GM21367 (cell line): ENCODE results near the gene ZNF467.

Source experiments
- ATAC-seq: cut with Tn5 transposase; IDR thresholded peaks from one replicate; pipeline ENCODE4 v1.9.1; 2021; ENCODE audit not compliant: unreplicated experiment

Gene ZNF467

GRCh38 chr7:149787428-149788299, 14.3 kb upstream of the ZNF467 start:
- no peak for ATAC-seq

GRCh38 chr7:149785983-149786382, 12.6 kb upstream of the ZNF467 start:
- no peak for ATAC-seq

- ATAC-seq: no peak
Measured at GRCh38 chr7:149785402-149785801, 12.0 kb upstream of the ZNF467 start.

GRCh38 chr7:149784251-149784608, 10.8 kb upstream of the ZNF467 start:
- no peak for ATAC-seq

DNA sequence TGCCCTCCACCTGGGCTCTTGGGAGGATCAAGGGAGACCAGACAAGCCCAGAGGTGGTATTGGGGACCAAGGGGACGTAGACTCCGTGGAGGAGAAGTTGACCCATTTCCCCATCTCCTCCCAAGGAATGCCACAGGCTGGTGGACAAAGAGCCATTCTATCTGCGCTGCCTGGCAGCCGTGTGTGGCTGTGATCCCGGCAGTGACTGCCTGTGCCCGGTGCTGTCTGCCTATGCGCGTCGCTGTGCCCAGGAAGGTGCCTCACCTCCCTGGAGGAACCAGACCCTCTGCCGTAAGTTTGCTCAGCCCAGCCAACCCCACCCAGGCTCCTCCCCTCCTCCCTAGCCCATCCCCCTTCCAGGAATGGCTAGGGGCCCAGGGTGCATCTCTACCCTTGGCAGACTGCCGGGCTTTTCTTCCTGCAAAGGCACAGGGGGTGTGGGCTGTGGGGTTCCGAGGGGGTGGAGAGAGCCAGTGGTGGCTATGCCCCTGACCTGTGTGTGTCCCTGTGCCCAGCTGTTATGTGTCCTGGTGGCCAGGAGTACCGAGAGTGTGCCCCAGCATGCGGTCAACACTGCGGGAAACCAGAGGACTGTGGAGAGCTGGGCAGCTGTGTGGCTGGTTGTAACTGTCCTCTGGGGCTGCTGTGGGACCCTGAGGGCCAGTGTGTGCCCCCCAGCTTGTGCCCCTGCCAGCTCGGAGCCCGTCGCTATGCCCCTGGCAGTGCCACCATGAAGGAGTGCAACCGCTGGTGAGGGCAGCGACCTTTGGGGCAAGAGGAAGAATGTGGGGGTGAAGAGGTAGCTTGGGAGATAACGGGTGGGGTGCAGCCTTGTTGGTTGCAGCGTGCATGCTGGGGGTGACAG, 10.2 kb upstream of the ZNF467 start:
- ATAC-seq: no peak

DNA sequence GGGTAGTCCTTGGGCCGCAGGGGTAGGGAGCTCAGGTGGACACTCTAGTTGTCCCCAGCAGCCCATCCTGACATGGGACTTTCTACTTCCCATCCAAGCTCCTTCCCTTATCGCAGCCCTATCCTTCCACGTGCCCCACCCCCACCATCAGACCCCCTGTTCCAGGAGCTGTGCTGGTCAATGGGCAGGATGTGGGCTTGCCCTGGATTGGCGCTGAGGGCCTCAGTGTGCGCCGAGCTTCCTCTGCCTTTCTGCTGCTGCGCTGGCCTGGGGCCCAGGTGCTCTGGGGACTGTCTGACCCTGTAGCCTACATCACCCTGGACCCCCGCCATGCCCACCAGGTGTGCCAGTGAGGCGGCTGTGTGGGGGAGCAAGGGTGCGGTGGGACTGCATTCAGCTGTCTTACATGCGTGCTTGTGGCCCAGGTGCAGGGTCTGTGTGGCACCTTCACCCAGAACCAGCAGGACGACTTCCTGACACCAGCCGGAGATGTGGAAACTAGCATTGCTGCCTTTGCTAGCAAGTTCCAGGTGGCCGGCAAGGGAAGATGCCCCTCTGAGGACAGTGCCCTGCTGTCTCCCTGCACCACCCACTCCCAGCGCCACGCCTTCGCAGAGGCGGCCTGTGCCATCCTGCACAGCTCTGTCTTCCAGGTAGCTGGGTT, 9.4 kb upstream of the ZNF467 start:
- no peak for ATAC-seq

DNA sequence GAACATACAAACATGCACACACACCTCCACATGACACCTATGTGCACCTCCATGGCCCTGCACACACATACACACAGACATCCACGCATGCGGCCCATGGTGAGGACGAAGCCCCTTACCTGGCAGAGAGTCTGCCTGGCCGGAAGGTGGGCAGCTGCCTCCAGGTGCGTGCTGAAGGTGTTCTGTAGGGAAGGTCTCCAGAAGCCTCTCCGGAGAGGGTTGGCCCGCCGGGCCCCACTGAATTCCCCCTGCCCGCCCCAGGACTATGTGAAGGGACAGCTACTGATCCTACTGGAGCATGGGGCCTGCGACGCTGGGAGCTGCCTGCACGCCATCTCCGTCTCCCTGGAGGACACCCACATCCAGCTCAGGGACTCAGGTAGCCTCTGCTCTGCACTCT, 8.5 kb upstream of the ZNF467 start:
- ATAC-seq: no peak

GRCh38 chr7:149780636-149781419, 7.4 kb upstream of the ZNF467 start:
- ATAC-seq: no peak

GRCh38 chr7:149780056-149780455, 6.7 kb upstream of the ZNF467 start:
- no peak for ATAC-seq

- ATAC-seq: no peak
Measured at GRCh38 chr7:149779502-149779805, 6.1 kb upstream of the ZNF467 start.

DNA sequence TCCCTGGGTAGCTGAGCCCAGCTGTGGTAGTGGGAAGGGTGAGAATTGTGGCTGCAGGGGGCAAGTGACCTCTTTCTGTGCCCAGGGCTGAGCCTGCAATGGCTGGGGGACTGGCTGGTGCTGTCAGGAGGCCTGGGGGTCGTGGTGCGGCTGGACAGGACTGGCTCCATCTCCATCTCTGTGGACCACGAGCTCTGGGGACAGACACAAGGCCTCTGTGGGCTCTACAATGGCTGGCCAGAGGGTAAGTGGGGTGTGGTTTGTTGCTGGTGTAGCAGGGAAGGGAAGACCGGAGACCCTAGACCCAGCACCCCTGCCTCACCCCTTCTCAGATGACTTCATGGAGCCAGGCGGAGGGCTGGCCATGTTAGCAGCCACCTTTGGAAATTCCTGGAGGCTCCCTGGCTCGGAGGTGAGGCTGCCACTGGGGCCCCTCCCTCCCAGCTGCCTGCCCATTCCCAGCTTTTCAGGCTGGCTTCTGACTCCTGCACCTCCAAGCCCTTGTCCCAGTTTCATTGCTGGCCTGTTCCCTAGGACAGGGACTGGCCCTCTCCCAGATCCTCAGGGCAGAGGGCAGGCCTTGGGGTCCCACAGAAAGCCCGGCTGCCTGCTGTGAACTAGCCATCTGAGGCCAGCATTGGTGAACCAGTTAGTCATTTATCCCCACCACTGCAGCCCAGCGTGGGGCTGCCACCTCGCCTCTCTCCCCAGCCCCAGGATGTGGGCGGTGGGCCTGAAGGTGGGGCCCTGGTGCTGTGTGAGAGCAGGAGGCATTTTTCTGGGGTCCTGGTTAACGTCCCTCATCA, 5.5 kb upstream of the ZNF467 start:
- no peak for ATAC-seq

DNA sequence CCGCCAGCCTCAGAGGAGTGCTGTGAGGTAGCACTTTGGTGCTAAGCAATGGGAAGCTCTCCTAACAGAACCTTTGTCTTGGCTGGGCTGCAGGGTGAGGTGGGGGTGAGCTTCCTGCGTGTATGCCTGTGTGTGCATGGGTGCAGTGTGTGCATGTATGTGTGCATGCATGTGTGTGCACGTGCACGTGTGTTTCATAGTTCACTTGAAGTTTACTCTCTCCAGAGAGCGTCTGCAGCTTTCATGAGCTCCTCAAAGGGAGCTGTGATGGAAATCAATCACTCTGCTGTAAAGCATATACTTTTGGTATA, 4.9 kb upstream of the ZNF467 start:
- ATAC-seq: no peak

- no peak for ATAC-seq
Measured at GRCh38 chr7:149777551-149778326, 4.4 kb upstream of the ZNF467 start.

DNA sequence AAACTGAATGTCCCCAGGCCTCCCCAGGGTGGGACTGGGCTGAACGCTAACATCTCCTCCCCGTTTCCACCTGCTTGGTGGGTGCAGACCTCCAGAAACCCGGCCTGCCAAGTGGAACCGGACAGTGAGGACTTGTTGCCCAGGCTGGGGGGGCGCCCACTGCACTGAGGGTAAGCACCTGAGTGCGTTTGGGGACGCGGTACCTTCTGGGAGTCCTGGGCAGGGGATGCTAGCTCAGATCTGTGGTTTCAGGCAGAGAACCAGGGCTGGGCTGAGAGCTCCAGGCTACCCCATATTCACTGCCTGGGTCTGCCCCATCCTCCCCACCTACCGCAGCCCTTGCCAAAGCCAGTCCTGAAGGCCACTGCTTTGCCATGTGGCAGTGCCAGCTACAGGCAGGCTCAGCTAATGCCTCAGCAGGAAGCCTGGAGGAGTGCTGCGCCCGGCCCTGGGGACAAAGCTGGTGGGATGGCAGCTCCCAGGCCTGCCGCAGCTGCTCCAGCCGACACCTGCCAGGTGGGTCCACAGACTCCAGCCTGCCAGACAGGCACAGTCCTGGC, 3.5 kb upstream of the ZNF467 start:
- ATAC-seq: no peak

GRCh38 chr7:149776289-149776688, 2.9 kb upstream of the ZNF467 start:
- ATAC-seq: no peak

GRCh38 chr7:149775176-149775556, 1.8 kb upstream of the ZNF467 start:
- ATAC-seq: no peak

DNA sequence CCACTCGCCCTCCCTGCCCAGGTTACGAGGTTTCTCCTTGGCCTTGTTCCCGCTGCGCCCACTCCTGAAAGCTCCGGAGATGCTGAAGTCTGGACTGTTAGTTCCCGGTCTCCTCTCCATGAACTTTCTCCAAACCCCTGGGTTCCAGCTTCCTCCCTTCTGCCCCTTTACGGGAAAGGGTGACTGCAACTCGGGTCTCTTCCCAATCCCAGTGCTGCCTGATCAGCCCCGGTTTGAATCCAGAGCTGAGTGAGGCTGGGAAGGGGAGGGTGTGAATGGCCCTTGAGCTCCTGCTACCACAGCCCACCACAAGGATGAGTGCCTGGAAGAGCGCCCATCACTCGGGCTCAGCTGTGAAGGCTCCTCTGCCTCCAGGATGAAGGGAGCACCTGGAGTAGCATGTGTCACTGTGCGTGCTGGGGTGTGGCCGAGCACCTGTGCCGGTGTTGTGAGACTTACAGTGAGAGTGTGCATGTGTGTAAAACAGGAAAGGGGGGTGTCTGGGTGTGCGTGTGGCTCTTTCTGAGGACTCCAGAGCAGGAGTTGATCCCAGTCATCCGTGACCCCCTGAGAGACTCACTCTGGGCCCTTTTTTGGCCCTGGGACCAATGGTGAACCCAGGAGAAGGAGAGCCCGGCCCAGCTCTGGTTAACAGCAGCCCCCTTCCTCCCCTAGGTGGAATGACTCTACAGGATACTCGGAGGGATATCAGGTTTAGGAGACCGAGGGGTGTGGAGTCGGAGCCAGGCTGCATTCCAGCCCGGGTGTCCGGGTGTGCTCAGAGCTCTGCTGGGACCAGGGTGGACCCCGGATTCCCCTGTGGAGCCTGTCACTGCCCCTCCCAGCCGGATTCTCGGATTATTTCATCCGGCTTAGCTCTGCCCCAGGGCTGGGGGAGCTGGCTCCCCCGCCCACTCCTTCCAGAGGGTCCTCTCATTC, 1.1 kb upstream of the ZNF467 start:
- no peak for ATAC-seq

DNA sequence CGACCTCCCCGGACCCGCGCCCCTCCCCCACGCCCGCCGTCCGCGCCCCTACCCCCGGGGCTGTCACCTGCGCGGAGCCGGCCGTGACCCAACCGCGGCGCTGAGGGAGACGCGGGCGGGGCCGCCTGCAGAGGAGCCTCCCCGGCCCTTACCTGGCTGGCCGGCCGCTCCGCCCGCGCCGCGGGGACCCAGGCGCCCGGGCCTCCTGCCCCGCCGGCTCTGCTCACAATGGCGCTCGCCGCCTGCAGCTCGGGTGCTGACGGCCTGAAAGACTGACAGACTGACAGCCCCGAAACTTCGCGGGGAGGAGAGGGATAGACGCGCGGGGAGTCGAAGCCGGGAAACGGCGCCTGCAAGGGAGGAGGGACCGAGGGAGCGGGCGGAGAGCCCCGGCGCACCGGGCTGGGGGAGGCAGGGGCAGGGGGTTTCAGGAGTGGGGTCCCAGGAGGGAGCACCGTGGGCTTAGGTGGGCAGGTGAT, 393 bp downstream of the ZNF467 start:
- no peak for ATAC-seq
